ENCODE measurements around the gene BRAF.
"Not testable (repeated sequence)": the region's sequence is repeated elsewhere in the genome, so short reads cannot be mapped to it uniquely, and the experiment has no call there.

Gene BRAF

GRCh38 chr7:140831724-140832123 is 93.0 kb downstream of the BRAF start:
- no peak for DNase-seq
- in situ Hi-C loops (cut with HindIII; ENCODE audit: low pct_ligation_motif_present, low pct_unique_long_range_greater_than_20kb, low sequenced_read_pairs): no loop called here

- no peak for DNase-seq
- in situ Hi-C loops (cut with HindIII; ENCODE audit: low pct_ligation_motif_present, low pct_unique_long_range_greater_than_20kb, low sequenced_read_pairs): no loop called here
These were observed 95.0 kb downstream of the BRAF start for GRCh38 chr7:140829720-140830119.

- no peak for DNase-seq
These were observed 96.0 kb downstream of the BRAF start for GRCh38 chr7:140828741-140829140.

GRCh38 chr7:140817383-140817782 is 107.3 kb downstream of the BRAF start:
- in situ Hi-C loops (cut with HindIII; ENCODE audit: low pct_ligation_motif_present, low pct_unique_long_range_greater_than_20kb, low sequenced_read_pairs); DNase-seq: not testable (repeated sequence)

More at GRCh38 chr7:140828741-140829140, 96.0 kb downstream of the BRAF start:
- in situ Hi-C loops (cut with HindIII; ENCODE audit: low pct_ligation_motif_present, low pct_unique_long_range_greater_than_20kb, low sequenced_read_pairs): no loop called here

- DNase-seq: peak; percentile 81
- in situ Hi-C loops (cut with HindIII; ENCODE audit: low pct_ligation_motif_present, low pct_unique_long_range_greater_than_20kb, low sequenced_read_pairs): no loop called here
These were observed 113.7 kb downstream of the BRAF start for GRCh38 chr7:140810830-140811556.

- in situ Hi-C loops (cut with HindIII; ENCODE audit: low pct_ligation_motif_present, low pct_unique_long_range_greater_than_20kb, low sequenced_read_pairs): no loop called here
- no peak for DNase-seq
These were observed 114.3 kb downstream of the BRAF start for GRCh38 chr7:140810385-140810784.

GRCh38 chr7:140778975-140779374 is 145.8 kb downstream of the BRAF start:
- in situ Hi-C loops (cut with HindIII; ENCODE audit: low pct_ligation_motif_present, low pct_unique_long_range_greater_than_20kb, low sequenced_read_pairs): no loop called here
- DNase-seq: no peak

GRCh38 chr7:140778568-140778967 is 146.2 kb downstream of the BRAF start:
- DNase-seq: no peak
- in situ Hi-C loops (cut with HindIII; ENCODE audit: low pct_ligation_motif_present, low pct_unique_long_range_greater_than_20kb, low sequenced_read_pairs): no loop called here

- no peak for DNase-seq
- in situ Hi-C loops (cut with HindIII; ENCODE audit: low pct_ligation_motif_present, low pct_unique_long_range_greater_than_20kb, low sequenced_read_pairs): no loop called here
These were observed 150.4 kb downstream of the BRAF start for GRCh38 chr7:140774371-140774770.

- DNase-seq: no peak
- in situ Hi-C loops (cut with HindIII; ENCODE audit: low pct_ligation_motif_present, low pct_unique_long_range_greater_than_20kb, low sequenced_read_pairs): no loop called here
These were observed 151.6 kb downstream of the BRAF start for GRCh38 chr7:140773104-140773503.

GRCh38 chr7:140771826-140772225 is 152.9 kb downstream of the BRAF start:
- in situ Hi-C loops (cut with HindIII; ENCODE audit: low pct_ligation_motif_present, low pct_unique_long_range_greater_than_20kb, low sequenced_read_pairs): no loop called here
- DNase-seq: no peak

GRCh38 chr7:140769852-140770251 is 154.9 kb downstream of the BRAF start:
- in situ Hi-C loops (cut with HindIII; ENCODE audit: low pct_ligation_motif_present, low pct_unique_long_range_greater_than_20kb, low sequenced_read_pairs): no loop called here

GRCh38 chr7:140767418-140767817 is 157.3 kb downstream of the BRAF start:
- in situ Hi-C loops (cut with HindIII; ENCODE audit: low pct_ligation_motif_present, low pct_unique_long_range_greater_than_20kb, low sequenced_read_pairs): no loop called here
- no peak for DNase-seq

More at GRCh38 chr7:140769852-140770251, 154.9 kb downstream of the BRAF start:
- no peak for DNase-seq

GRCh38 chr7:140765441-140765840 is 159.3 kb downstream of the BRAF start:
- DNase-seq; in situ Hi-C loops (cut with HindIII; ENCODE audit: low pct_ligation_motif_present, low pct_unique_long_range_greater_than_20kb, low sequenced_read_pairs): not testable (repeated sequence)

- DNase-seq; in situ Hi-C loops (cut with HindIII; ENCODE audit: low pct_ligation_motif_present, low pct_unique_long_range_greater_than_20kb, low sequenced_read_pairs): not testable (repeated sequence)
These were observed 161.6 kb downstream of the BRAF start for GRCh38 chr7:140763166-140763565.

- in situ Hi-C loops (cut with HindIII; ENCODE audit: low pct_ligation_motif_present, low pct_unique_long_range_greater_than_20kb, low sequenced_read_pairs); DNase-seq: not testable (repeated sequence)
These were observed 163.4 kb downstream of the BRAF start for GRCh38 chr7:140761375-140761774.

- in situ Hi-C loops (cut with HindIII; ENCODE audit: low pct_ligation_motif_present, low pct_unique_long_range_greater_than_20kb, low sequenced_read_pairs): no loop called here
- DNase-seq: no peak
These were observed 170.2 kb downstream of the BRAF start for GRCh38 chr7:140754506-140754905.

GRCh38 chr7:140752533-140752932 is 172.2 kb downstream of the BRAF start:
- DNase-seq: no peak
- in situ Hi-C loops (cut with HindIII; ENCODE audit: low pct_ligation_motif_present, low pct_unique_long_range_greater_than_20kb, low sequenced_read_pairs): no loop called here

GRCh38 chr7:140746751-140747150 is 178.0 kb downstream of the BRAF start:
- DNase-seq: no peak
- in situ Hi-C loops (cut with HindIII; ENCODE audit: low pct_ligation_motif_present, low pct_unique_long_range_greater_than_20kb, low sequenced_read_pairs): no loop called here

- no peak for DNase-seq
- in situ Hi-C loops (cut with HindIII; ENCODE audit: low pct_ligation_motif_present, low pct_unique_long_range_greater_than_20kb, low sequenced_read_pairs): no loop called here
These were observed 179.3 kb downstream of the BRAF start for GRCh38 chr7:140745266-140746058.
